Ureter (tissue), 1 donor: ENCODE data around the gene KBTBD2. TPM values are rescaled to one million over a fixed set of nuclear protein-coding genes. Genes with fewer than 3 reads are reported as not detected.
"Not testable (repeated sequence)": the region's sequence is repeated elsewhere in the genome, so short reads cannot be mapped to it uniquely, and the experiment has no call there.

Experiments used
- DNase-seq: peaks from one replicate; pipeline ENCODE4 v3.0.0-alpha.2; 2020; ENCODE audit warnings: low spot score
- total RNA-seq: library from RNA; stranded (reverse); gene quantifications from one replicate; pipeline ENCODE4 v1.2.4, GENCODE V29; 2023
- donor health status: DM: yes; HTN: yes; CAD: no.

The KBTBD2 gene
- total RNA-seq, 1 donor from 2014 or later = 29.4 TPM

GRCh38 chr7:32893207-32893524 lies 1.6 kb upstream of the KBTBD2 start:
- DNase-seq = no peak

- no peak for DNase-seq
Measured at GRCh38 chr7:32892521-32893206, 1.1 kb upstream of the KBTBD2 start.

- DNase-seq = peak; percentile 98
Measured at GRCh38 chr7:32891800-32892520, 400 bp upstream of the KBTBD2 start.

GRCh38 chr7:32890793-32891042 lies 842 bp downstream of the KBTBD2 start:
- no peak for DNase-seq

GRCh38 chr7:32890010-32890792 lies 1.4 kb downstream of the KBTBD2 start:
- no peak for DNase-seq

- DNase-seq = no peak
Measured at GRCh38 chr7:32888505-32888904, 3.1 kb downstream of the KBTBD2 start.

- no peak for DNase-seq
Measured at GRCh38 chr7:32887395-32887794, 4.2 kb downstream of the KBTBD2 start.

- no peak for DNase-seq
Measured at GRCh38 chr7:32881074-32881982, 10.2 kb downstream of the KBTBD2 start.

- no peak for DNase-seq
Measured at GRCh38 chr7:32879460-32879859, 12.1 kb downstream of the KBTBD2 start.

GRCh38 chr7:32878023-32878422 lies 13.5 kb downstream of the KBTBD2 start:
- DNase-seq = not testable (repeated sequence)

- no peak for DNase-seq
Measured at GRCh38 chr7:32872421-32872820, 19.1 kb downstream of the KBTBD2 start.

- DNase-seq = no peak
Measured at GRCh38 chr7:32871624-32872371, 19.8 kb downstream of the KBTBD2 start.

GRCh38 chr7:32870298-32870697 lies 21.3 kb downstream of the KBTBD2 start:
- no peak for DNase-seq

- DNase-seq = no peak
Measured at GRCh38 chr7:32869716-32870115, 21.8 kb downstream of the KBTBD2 start.

- DNase-seq = no peak
Measured at GRCh38 chr7:32868116-32868515, 23.4 kb downstream of the KBTBD2 start.

- DNase-seq = no peak
Measured at GRCh38 chr7:32865448-32866030, 26.0 kb downstream of the KBTBD2 start.

GRCh38 chr7:32863872-32864271 lies 27.7 kb downstream of the KBTBD2 start:
- not testable (repeated sequence) for DNase-seq

- no peak for DNase-seq
Measured at GRCh38 chr7:32860090-32860489, 31.5 kb downstream of the KBTBD2 start.

GRCh38 chr7:32858648-32859047 lies 32.9 kb downstream of the KBTBD2 start:
- no peak for DNase-seq

GRCh38 chr7:32857063-32857462 lies 34.5 kb downstream of the KBTBD2 start:
- DNase-seq = not testable (repeated sequence)
